ENCODE measurements around the gene KANSL1. TPM values are rescaled to one million over a fixed set of nuclear protein-coding genes. Genes with fewer than 3 reads are reported as not detected.

Gene KANSL1
- total and polyA plus RNA-seq, 12 donors = 23.2 to 81.2 (median 58.0) TPM

- no peak overlapping the region for H3K27ac ChIP-seq
- no peaks in the 10 kb centered on the region for H3K4me1 ChIP-seq (replicated peaks in 1 of 2)
- H3K36me3 ChIP-seq (replicated peaks in 1 of 2) = no peaks in the 10 kb centered on the region
- H3K4me3 ChIP-seq = no peak overlapping the region
- WGBS, 4 donors = 84% methylated on average over 14 of the region's 14 CpGs
- no peak for DNase-seq
- intact Hi-C loops (cut with DNase I) = no loop called here
- H3K9me3 ChIP-seq (replicated peaks in 1 of 3) = no peaks in the 10 kb centered on the region
- H3K27me3 ChIP-seq = no peaks in the 10 kb centered on the region
- TF ChIP-seq POLR2A (IDR thresholded peaks at IDR 0.05) = no peak
- TF ChIP-seq CTCF (IDR thresholded peaks at IDR 0.05) = no peak
Measured at GRCh38 chr17:45995627-45996270, 197.5 kb downstream of the KANSL1 start.

- Histone ChIP-seq H3K27ac (no peak overlapping the region), H3K9me3 (replicated peaks in 1 of 3) (no peaks in the 10 kb centered on the region), H3K36me3 (replicated peaks in 1 of 2) (no peaks in the 10 kb centered on the region), H3K27me3 (no peaks in the 10 kb centered on the region), H3K4me1 (replicated peaks in 1 of 2) (no peaks in the 10 kb centered on the region), H3K4me3 (no peak overlapping the region)
- intact Hi-C loops (cut with DNase I) = no loop called here
- no peak for TF ChIP-seq CTCF (IDR thresholded peaks at IDR 0.05)
- no peak for TF ChIP-seq POLR2A (IDR thresholded peaks at IDR 0.05)
- no peak for DNase-seq
- 89 to 95% (median 93%) methylated on average over 8 of the region's 8 CpGs for WGBS, 4 donors
Measured at GRCh38 chr17:45994987-45995386, 198.2 kb downstream of the KANSL1 start.

- Histone ChIP-seq H3K9me3 (replicated peaks in 1 of 3) (no peaks in the 10 kb centered on the region), H3K4me3 (no peak overlapping the region), H3K4me1 (replicated peaks in 1 of 2) (no peaks in the 10 kb centered on the region), H3K27me3 (no peaks in the 10 kb centered on the region), H3K36me3 (replicated peaks in 1 of 2) (no peaks in the 10 kb centered on the region), H3K27ac (no peak overlapping the region)
- WGBS, 4 donors = 87 to 90% (median 89%) methylated on average over 9 to 16 of the region's 16 CpGs
- intact Hi-C loops (cut with DNase I) = no loop called here
- TF ChIP-seq CTCF (IDR thresholded peaks at IDR 0.05) = no peak
- no peak for TF ChIP-seq POLR2A (IDR thresholded peaks at IDR 0.05)
- no peak for DNase-seq
Measured at GRCh38 chr17:45993962-45994627, 199.1 kb downstream of the KANSL1 start.

GRCh38 chr17:45992904-45993303, 200.3 kb downstream of the KANSL1 start:
- Histone ChIP-seq H3K9me3 (replicated peaks in 1 of 3) (no peaks in the 10 kb centered on the region), H3K27me3 (no peaks in the 10 kb centered on the region), H3K4me3 (no peak overlapping the region), H3K36me3 (replicated peaks in 1 of 2) (no peaks in the 10 kb centered on the region), H3K27ac (no peak overlapping the region), H3K4me1 (replicated peaks in 1 of 2) (no peaks in the 10 kb centered on the region)
- 81 to 93% (median 88%) methylated on average over 8 to 10 of the region's 10 CpGs for WGBS, 4 donors
- TF ChIP-seq CTCF (IDR thresholded peaks at IDR 0.05) (no peak), POLR2A (IDR thresholded peaks at IDR 0.05) (no peak)
- intact Hi-C loops (cut with DNase I) = no loop called here
- no peak for DNase-seq
